Activated naive CD4-positive, alpha-beta T cell (primary cell): ENCODE data around the gene CSH1.
"Not testable (repeated sequence)": the region's sequence is repeated elsewhere in the genome, so short reads cannot be mapped to it uniquely, and the experiment has no call there.

Experiments
- DNase-seq, 4 experiments: peaks; one replicate each; lab custom pipeline; 2025; lab: John Stamatoyannopoulos, UW

Gene CSH1

GRCh38 chr17:63896524-63897354 lies at the start of gene CSH1:
Gene CSH1 (minus strand): TSS chr17:63896574. CDS start chr17:63896511, 63 bp downstream.
- not testable (repeated sequence) for DNase-seq

GRCh38 chr17:63945784-63946439 lies 49.5 kb upstream of the CSH1 start:
- DNase-seq: no peak

GRCh38 chr17:63944736-63945499 lies 48.5 kb upstream of the CSH1 start:
- no peak for DNase-seq

GRCh38 chr17:63943745-63944144 lies 47.4 kb upstream of the CSH1 start:
- no peak for DNase-seq

- no peak for DNase-seq
These were observed 46.1 kb upstream of the CSH1 start for GRCh38 chr17:63942309-63942985.

GRCh38 chr17:63941751-63942150 lies 45.4 kb upstream of the CSH1 start:
- no peak for DNase-seq

GRCh38 chr17:63941162-63941561 lies 44.8 kb upstream of the CSH1 start:
- no peak for DNase-seq

- DNase-seq: no peak
These were observed 44.2 kb upstream of the CSH1 start for GRCh38 chr17:63940584-63940983.

GRCh38 chr17:63939884-63940283 lies 43.5 kb upstream of the CSH1 start:
- no peak for DNase-seq

- DNase-seq: no peak
These were observed 43.0 kb upstream of the CSH1 start for GRCh38 chr17:63939401-63939800.

GRCh38 chr17:63937920-63938319 lies 41.5 kb upstream of the CSH1 start:
- no peak for DNase-seq

- no peak for DNase-seq
These were observed 40.9 kb upstream of the CSH1 start for GRCh38 chr17:63937319-63937718.

- DNase-seq: no peak
These were observed 38.1 kb upstream of the CSH1 start for GRCh38 chr17:63934183-63935112.

GRCh38 chr17:63933598-63933997 lies 37.2 kb upstream of the CSH1 start:
- DNase-seq: no peak

GRCh38 chr17:63932721-63933120 lies 36.3 kb upstream of the CSH1 start:
- DNase-seq: no peak

- DNase-seq: peak in 1 of 4 experiments; percentile 27
These were observed 35.7 kb upstream of the CSH1 start, which contains the start of gene CD79B for GRCh38 chr17:63931981-63932561. Gene CD79B (minus strand): TSS chr17:63932331. CDS start chr17:63932261, 70 bp downstream.

GRCh38 chr17:63930951-63931575 lies 34.7 kb upstream of the CSH1 start:
- DNase-seq: peak in 2 of 4 experiments; percentile 35 to 58

GRCh38 chr17:63929860-63930766 lies 33.7 kb upstream of the CSH1 start:
- no peak for DNase-seq
